ENCODE measurements around the gene TEX29. TPM values are rescaled to one million over a fixed set of nuclear protein-coding genes. Genes with fewer than 3 reads are reported as not detected.

The TEX29 gene
- total RNA-seq, 1 donor from 2014 or later: 0.97 TPM

GRCh38 chr13:111345682-111346081 lies 25.2 kb downstream of the TEX29 start:
- no peaks in the 10 kb centered on the region for H3K27me3 ChIP-seq (ENCODE audit: low read depth)
- DNase-seq (no peak), ATAC-seq (no peak)
- TF ChIP-seq CTCF (IDR thresholded peaks at IDR 0.05): no peak
- H3K4me1 ChIP-seq: no peaks in the 10 kb centered on the region
- intact Hi-C loops (cut with DNase I): no loop called here
- no peaks in the 10 kb centered on the region for H3K36me3 ChIP-seq
- H3K9me3 ChIP-seq: no peaks in the 10 kb centered on the region
- no peak overlapping the region for H3K4me3 ChIP-seq
- H3K27ac ChIP-seq: no peak overlapping the region

- DNase-seq: no peak
- Histone ChIP-seq H3K27me3 (ENCODE audit: low read depth) (no peaks in the 10 kb centered on the region), H3K4me1 (no peaks in the 10 kb centered on the region), H3K4me3 (no peak overlapping the region), H3K9me3 (no peaks in the 10 kb centered on the region), H3K27ac (no peak overlapping the region), H3K36me3 (no peaks in the 10 kb centered on the region)
- peak in 1 of 2 donors; percentile 5 for ATAC-seq
- TF ChIP-seq CTCF (IDR thresholded peaks at IDR 0.05): no peak
- intact Hi-C loops (cut with DNase I): no loop called here
Measured at GRCh38 chr13:111346101-111346680, 25.7 kb downstream of the TEX29 start.

GRCh38 chr13:111347438-111347837 lies 27.0 kb downstream of the TEX29 start:
- intact Hi-C loops (cut with DNase I): no loop called here

GRCh38 chr13:111353508-111353907 lies 33.1 kb downstream of the TEX29 start:
- intact Hi-C loops (cut with DNase I): no loop called here
- Histone ChIP-seq H3K9me3 (no peaks in the 10 kb centered on the region), H3K4me1 (no peaks in the 10 kb centered on the region), H3K27ac (no peak overlapping the region), H3K4me3 (no peak overlapping the region), H3K27me3 (ENCODE audit: low read depth) (no peaks in the 10 kb centered on the region), H3K36me3 (no peaks in the 10 kb centered on the region)
- DNase-seq (no peak), ATAC-seq (no peak)
- TF ChIP-seq CTCF (IDR thresholded peaks at IDR 0.05): no peak

More at GRCh38 chr13:111347438-111347837, 27.0 kb downstream of the TEX29 start:
- no peak overlapping the region for H3K4me3 ChIP-seq
- H3K27ac ChIP-seq: no peak overlapping the region
- no peaks in the 10 kb centered on the region for H3K27me3 ChIP-seq (ENCODE audit: low read depth)
- ATAC-seq: no peak
- no peak for TF ChIP-seq CTCF (IDR thresholded peaks at IDR 0.05)
- DNase-seq: no peak
- H3K9me3 ChIP-seq: no peaks in the 10 kb centered on the region
- H3K36me3 ChIP-seq: no peaks in the 10 kb centered on the region
- no peaks in the 10 kb centered on the region for H3K4me1 ChIP-seq

- TF ChIP-seq CTCF (IDR thresholded peaks at IDR 0.05): no peak
- ATAC-seq (no peak), DNase-seq (no peak)
- Histone ChIP-seq H3K27ac (no peak overlapping the region), H3K9me3 (no peaks in the 10 kb centered on the region), H3K4me1 (no peaks in the 10 kb centered on the region), H3K36me3 (no peaks in the 10 kb centered on the region), H3K27me3 (ENCODE audit: low read depth) (no peaks in the 10 kb centered on the region), H3K4me3 (no peak overlapping the region)
- intact Hi-C loops (cut with DNase I): no loop called here
Measured at GRCh38 chr13:111354789-111355188, 34.3 kb downstream of the TEX29 start.
